Left lung (tissue), 10 donors: ENCODE data around the gene NDUFB10. TPM values are rescaled to one million over a fixed set of nuclear protein-coding genes. Genes with fewer than 3 reads are reported as not detected.

ENCODE experiments used
- ATAC-seq: fragments of 200-7000 bp; cut with Tn5 transposase; one replicate; pipeline ENCODE4 v1.9.1; 2020; ENCODE audit warnings: moderate library complexity
- DNase-seq, 4 donors: peaks; one replicate each; pipeline ENCODE4 v3.0.0-alpha.2; 2013 to 2020
- H3K27ac ChIP-seq, 2 donors: fragments of 200-600 bp; sonication (generic) in 1 of 2; one replicate each; pipeline versions ENCODE4 v1.5.0 to v1.8.0; 2020 to 2021
- H3K27me3 ChIP-seq, 2 donors: fragments of 200-600 bp; sonication (generic) in 1 of 2; one replicate each; pipeline versions ENCODE4 v1.5.0 to v1.8.0; 2020 to 2021
- H3K36me3 ChIP-seq, 2 donors: fragments of 200-600 bp; sonication (generic) in 1 of 2; one replicate each; pipeline versions ENCODE4 v1.5.0 to v1.8.0; 2020 to 2021
- H3K4me1 ChIP-seq, 2 donors: fragments of 200-600 bp; one replicate each; pipeline ENCODE4 v1.8.0; 2021
- H3K4me3 ChIP-seq, 2 donors: fragments of 200-600 bp; sonication (generic) in 1 of 2; one replicate each; pipeline versions ENCODE4 v1.5.0 to v1.8.0; 2020 to 2021; ENCODE audit warnings: mild to moderate bottlenecking in 1 of 2
- H3K9me3 ChIP-seq, 2 donors: fragments of 200-600 bp; sonication (generic) in 1 of 2; one replicate each; pipeline versions ENCODE4 v1.5.0 to v1.8.0; 2020 to 2021
- CTCF ChIP-seq, 2 donors: fragments of 200-600 bp; sonication (generic) in 1 of 2; IDR thresholded peaks; one replicate each; pipeline versions ENCODE4 v1.5.0 to v1.8.0; 2021; ENCODE audit warnings: antibody characterized with exemption in 2 of 2
- intact Hi-C, 2 donors: fragments of 100-400 bp; cut with DNase I; formaldehyde crosslinking; loops; one replicate each; pipeline versions ENCODE4 v1.11.2 to v1.14.2; 2022
- polyA plus RNA-seq, 6 donors: library from polyadenylated mRNA; unstranded; fragments of 120-200 nt; gene quantifications; one replicate each; pipeline ENCODE4 v1.2.1, GENCODE V29; 2013; ENCODE audit not compliant: insufficient read length in 6 of 6
- total RNA-seq, 2 donors: library from RNA; stranded (reverse); fragmentation: NEBNext Ultra II Directional; extraction: Animal tissue kit (Norgen Biotek cat#: 25700); gene quantifications; one replicate each; pipeline ENCODE4 v1.2.1, GENCODE V29; 2021
- donor health status: DM: no; HTN: yes; CAD: no.
- donor health status: DM: no; HTN: no; CAD: no.

NDUFB10 gene
- total and polyA plus RNA-seq, 8 donors, result 77.6 to 102 (median 93.8) TPM

GRCh38 chr16:1980770-1981087, 21.4 kb downstream of the NDUFB10 start:
- H3K4me3 ChIP-seq, result peak overlapping the region in 1 of 2 donors; percentile 32
- H3K4me1 ChIP-seq, result peaks cover 15 to 32% of the 10 kb centered on the region in 2 donors
- ATAC-seq, result no peak
- peaks cover 24 to 64% of the 10 kb centered on the region in 2 donors for H3K27me3 ChIP-seq
- intact Hi-C loops, result no loop called here
- DNase-seq, result no peak
- peaks cover 0 to 45% of the 10 kb centered on the region in 2 donors for H3K36me3 ChIP-seq
- no peaks in the 10 kb centered on the region for H3K9me3 ChIP-seq
- H3K27ac ChIP-seq, result no peak overlapping the region
- TF ChIP-seq CTCF (IDR thresholded peaks at IDR 0.05), result no peak

GRCh38 chr16:1981398-1981836, 22.1 kb downstream of the NDUFB10 start, which contains the start of gene NOXO1:
Gene NOXO1, minus strand, starts transcription at chr16:1981469. Its CDS starts 290 bp downstream, at chr16:1981179.
- TF ChIP-seq CTCF (IDR thresholded peaks at IDR 0.05), result no peak
- Histone ChIP-seq H3K9me3 (no peaks in the 10 kb centered on the region), H3K36me3 (peaks cover 0 to 45% of the 10 kb centered on the region in 2 donors), H3K27ac (no peak within 1 kb of the TSS), H3K27me3 (peaks cover 24 to 64% of the 10 kb centered on the region in 2 donors), H3K4me1 (peaks cover 15 to 34% of the 10 kb centered on the region in 2 donors), H3K4me3 (peak within 1 kb of the TSS in 1 of 2 donors; percentile 32)
- intact Hi-C loops, result no loop called here
- ATAC-seq, result no peak
- DNase-seq, result no peak

GRCh38 chr16:1982013-1982433, 22.7 kb downstream of the NDUFB10 start:
- DNase-seq (no peak), ATAC-seq (no peak)
- Histone ChIP-seq H3K27ac (no peak overlapping the region), H3K9me3 (no peaks in the 10 kb centered on the region), H3K4me3 (no peak overlapping the region), H3K4me1 (peaks cover 15 to 34% of the 10 kb centered on the region in 2 donors), H3K27me3 (peaks cover 24 to 64% of the 10 kb centered on the region in 2 donors), H3K36me3 (peaks cover 0 to 45% of the 10 kb centered on the region in 2 donors)
- intact Hi-C loops, result no loop called here
- TF ChIP-seq CTCF (IDR thresholded peaks at IDR 0.05), result no peak

GRCh38 chr16:1982991-1983543, 23.7 kb downstream of the NDUFB10 start:
- no peak for TF ChIP-seq CTCF (IDR thresholded peaks at IDR 0.05)
- peaks cover 24 to 58% of the 10 kb centered on the region in 2 donors for H3K27me3 ChIP-seq
- H3K4me1 ChIP-seq, result peaks cover 15 to 34% of the 10 kb centered on the region in 2 donors
- DNase-seq (no peak), ATAC-seq (no peak)
- peak overlapping the region; percentile 71 to 88 for H3K4me3 ChIP-seq
- no peaks in the 10 kb centered on the region for H3K9me3 ChIP-seq
- peak overlapping the region; percentile 63 to 88 for H3K27ac ChIP-seq
- peaks cover 0 to 39% of the 10 kb centered on the region in 2 donors for H3K36me3 ChIP-seq
- intact Hi-C loops, result no loop called here

GRCh38 chr16:1983544-1984346, 24.4 kb downstream of the NDUFB10 start, which contains the start of gene GFER:
Gene GFER, plus strand, starts transcription at chr16:1984193. Its CDS starts 26 bp downstream, at chr16:1984219.
- intact Hi-C loops, result no loop called here
- peak; percentile 38 to 48 for TF ChIP-seq CTCF (IDR thresholded peaks at IDR 0.05)
- ATAC-seq (peak; percentile 89), DNase-seq (peak; percentile 91 to 97 (median 93))
- peaks cover 0 to 32% of the 10 kb centered on the region in 2 donors for H3K36me3 ChIP-seq
- H3K4me1 ChIP-seq, result peaks cover 15 to 32% of the 10 kb centered on the region in 2 donors
- peak within 1 kb of the TSS; percentile 63 to 88 for H3K27ac ChIP-seq
- no peaks in the 10 kb centered on the region for H3K9me3 ChIP-seq
- H3K27me3 ChIP-seq, result peaks cover 30 to 58% of the 10 kb centered on the region in 2 donors
- peak within 1 kb of the TSS; percentile 71 to 88 for H3K4me3 ChIP-seq
